Thyroid gland (tissue), 4 donors: Measurements from ENCODE around the gene SDHAF2. TPM values are rescaled to one million over a fixed set of nuclear protein-coding genes. Genes with fewer than 3 reads are reported as not detected.
A peak's percentile ranks its signal among the peaks of the same experiment; 100 is the strongest.

Experiments used
- DNase-seq, 2 donors: peaks; one replicate each; pipeline ENCODE4 v3.0.0-alpha.2; 2019
- H3K27ac ChIP-seq, 3 donors: fragments of 200-600 bp; sonication (generic); 1 replicate in 2 of 3; 2 replicates in 1 of 3; pipeline ENCODE4 v1.5.1; 2016 to 2019; ENCODE audit warnings: mild to moderate bottlenecking in 1 of 3, moderate library complexity in 1 of 3
- H3K27me3 ChIP-seq: fragments of 200-600 bp; sonication (generic); one replicate; pipeline ENCODE4 v1.5.1; 2019
- H3K36me3 ChIP-seq, 2 donors: fragments of 200-600 bp; sonication (generic); one replicate each; pipeline ENCODE4 v1.5.1; 2016 to 2019
- H3K4me1 ChIP-seq, 2 donors: fragments of 200-600 bp; sonication (generic); one replicate each; pipeline ENCODE4 v1.5.1; 2017 to 2019
- H3K4me3 ChIP-seq, 3 donors: fragments of 200-600 bp; sonication (generic); replicated peaks in 1 of 3; 1 replicate in 2 of 3; 2 replicates in 1 of 3; pipeline ENCODE4 v1.5.1; 2016; ENCODE audit warnings: mild to moderate bottlenecking in 1 of 3
- H3K9me3 ChIP-seq: fragments of 200-600 bp; sonication (generic); one replicate; pipeline ENCODE4 v1.5.1; 2017
- CTCF ChIP-seq, 6 experiments: fragments of 200-600 bp in 3 of 6; fragments of 450-650 bp in 3 of 6; sonication (generic) in 3 of 6; IDR thresholded peaks; one replicate each; pipeline ENCODE4 v1.5.1; 2016 to 2019; ENCODE audit warnings: antibody characterized with exemption in 6 of 6, mild to moderate bottlenecking in 2 of 6, inconsistent platforms in 1 of 6, moderate library complexity in 1 of 6
- POLR2A ChIP-seq, 2 donors: fragments of 450-650 bp; IDR thresholded peaks; one replicate each; pipeline ENCODE4 v1.6.1; 2017; ENCODE audit warnings: antibody characterized with exemption in 2 of 2, mild to moderate bottlenecking in 2 of 2, moderate library complexity in 1 of 2
- WGBS, 2 donors: methylation state at CpG; one replicate each; pipeline ENCODE4 v1.1.5; 2017; 5-methylcytosine and 5-hydroxymethylcytosine counted together
- intact Hi-C: fragments of 100-400 bp; cut with DNase I; formaldehyde crosslinking; loops from one replicate; pipeline ENCODE4 v1.15.1; 2023
- total RNA-seq, 4 donors: library from RNA; depleted of rRNA; stranded (reverse); fragments of >200 nt; gene quantifications; one replicate each; pipeline ENCODE4 v1.2.3, GENCODE V29; 2016

Gene SDHAF2
- total RNA-seq, 4 donors from 2014 or later, result 41.0 to 74.3 (median 44.0) TPM

GRCh38 chr11:61439615-61440014 is 9.7 kb downstream of the SDHAF2 start:
- no peak overlapping the region for H3K27ac ChIP-seq
- H3K4me3 ChIP-seq, result no peak overlapping the region
- no peaks in the 10 kb centered on the region for H3K9me3 ChIP-seq
- H3K27me3 ChIP-seq, result no peaks in the 10 kb centered on the region
- H3K4me1 ChIP-seq, result peaks cover 0 to 9% of the 10 kb centered on the region in 2 donors
- H3K36me3 ChIP-seq, result peaks cover 26 to 42% of the 10 kb centered on the region in 2 donors
- WGBS, 2 donors, result 95 to 100% methylated on average over 1 of the region's 1 CpG
- no peak for DNase-seq
- intact Hi-C loops, result loop anchor here (10.0 kb wide), 1 partner anchor 75 kb away; no protein-coding TSS in a partner anchor
- TF ChIP-seq CTCF (IDR thresholded peaks at IDR 0.05) (no peak), POLR2A (IDR thresholded peaks at IDR 0.05) (no peak)

- 80 to 84% methylated on average over 6 of the region's 6 CpGs for WGBS, 2 donors
- peak; percentile 25 to 27 for DNase-seq
- H3K9me3 ChIP-seq, result no peaks in the 10 kb centered on the region
- no peak overlapping the region for H3K4me3 ChIP-seq
- TF ChIP-seq POLR2A (IDR thresholded peaks at IDR 0.05), result no peak
- TF ChIP-seq CTCF (IDR thresholded peaks at IDR 0.05), result no peak
- H3K36me3 ChIP-seq, result peaks cover 24 to 41% of the 10 kb centered on the region in 2 donors
- H3K4me1 ChIP-seq, result peaks cover 13% of the 10 kb centered on the region in 2 donors
- no peaks in the 10 kb centered on the region for H3K27me3 ChIP-seq
- H3K27ac ChIP-seq, result no peak overlapping the region
- intact Hi-C loops, result loop anchor here (10.0 kb wide), 1 partner anchor 72 kb away; no protein-coding TSS in a partner anchor
Observed at GRCh38 chr11:61442616-61443015, 12.7 kb downstream of the SDHAF2 start.

GRCh38 chr11:61445516-61445915 is 15.6 kb downstream of the SDHAF2 start:
- Histone ChIP-seq H3K27me3 (no peaks in the 10 kb centered on the region), H3K36me3 (peaks cover 5 to 24% of the 10 kb centered on the region in 2 donors), H3K27ac (peak overlapping the region; percentile 44 to 74 (median 63)), H3K9me3 (no peaks in the 10 kb centered on the region), H3K4me1 (peaks cover 13% of the 10 kb centered on the region in 2 donors), H3K4me3 (no peak overlapping the region)
- intact Hi-C loops, result loop anchor here (10.0 kb wide), 1 partner anchor 69 kb away; no protein-coding TSS in a partner anchor
- no peak for DNase-seq
- WGBS, 2 donors, result 85 to 87% methylated on average over 4 of the region's 4 CpGs
- TF ChIP-seq CTCF (IDR thresholded peaks at IDR 0.05) (no peak), POLR2A (IDR thresholded peaks at IDR 0.05) (no peak)

- Histone ChIP-seq H3K9me3 (no peaks in the 10 kb centered on the region), H3K4me1 (peaks cover 13% of the 10 kb centered on the region in 2 donors), H3K27ac (peak overlapping the region; percentile 44 to 74 (median 63)), H3K36me3 (peaks cover 5 to 18% of the 10 kb centered on the region in 2 donors), H3K27me3 (no peaks in the 10 kb centered on the region), H3K4me3 (no peak overlapping the region)
- 8 to 12% methylated on average over 5 to 7 of the region's 7 CpGs for WGBS, 2 donors
- intact Hi-C loops, result loop anchor here (10.0 kb wide), 1 partner anchor 69 kb away; no protein-coding TSS in a partner anchor
- peak; percentile 98 to 99 for DNase-seq
- TF ChIP-seq POLR2A (IDR thresholded peaks at IDR 0.05) (no peak), CTCF (IDR thresholded peaks at IDR 0.05) (peak; percentile 64 to 95 (median 88))
Observed at GRCh38 chr11:61446211-61446651, 16.3 kb downstream of the SDHAF2 start.
